PC-3 (cell line): ENCODE results near the gene OR6X1. TPM values are rescaled to one million over a fixed set of nuclear protein-coding genes. Genes with fewer than 3 reads are reported as not detected.

ENCODE experiments used
- ATAC-seq: fragments of 200-7000 bp; cut with Tn5 transposase; 2 replicates; pipeline ENCODE4 v1.9.1; 2020; ENCODE audit warnings: mild to moderate bottlenecking, moderate library complexity
- BruUV-seq: library from RNA; stranded (reverse); fragments of 400-500 nt; replicated peaks from 2 replicates; lab custom pipeline; 2021; lab: Mats Ljungman, UMichigan
- CTCF ChIA-PET: fragments of 300-600 bp; sonication (Branson Sonifier 250); formaldehyde crosslinking; loops from one replicate; lab custom pipeline; 2022; ENCODE audit warnings: antibody characterized with exemption; lab: Charles Lee
- POLR2A ChIA-PET: fragments of 300-600 bp; sonication (Branson Sonifier 250); formaldehyde crosslinking; loops from one replicate; lab custom pipeline; 2022; ENCODE audit warnings: antibody characterized with exemption; ENCODE audit not compliant: unreplicated experiment; lab: Charles Lee
- DNase-seq: peaks from one replicate; pipeline ENCODE4 v3.0.0-alpha.2; 2015
- H2AFZ ChIP-seq: fragments of 300-600 bp; sonication (generic); 2 replicates; pipeline ENCODE4 v1.6.0; 2016; ENCODE audit warnings: antibody characterized with exemption, low read length
- H3F3A ChIP-seq: fragments of 300-600 bp; sonication (generic); one replicate; pipeline ENCODE4 v1.6.0; 2017; ENCODE audit warnings: antibody characterized with exemption, low read length, control low read depth, mild to moderate bottlenecking; ENCODE audit not compliant: unreplicated experiment
- H3K27ac ChIP-seq: fragments of 300-600 bp; sonication (generic); 2 replicates; pipeline ENCODE4 v1.5.1; 2016; ENCODE audit warnings: mild to moderate bottlenecking, low read length
- H3K27me3 ChIP-seq: fragments of 300-600 bp; sonication (generic); 2 replicates; pipeline ENCODE4 v1.6.1; 2016; ENCODE audit warnings: low read length, mixed read lengths
- H3K36me3 ChIP-seq: fragments of 300-600 bp; sonication (generic); 2 replicates; pipeline ENCODE4 v1.6.1; 2016; ENCODE audit warnings: low read depth, mixed run types, low read length, mixed read lengths
- H3K4me1 ChIP-seq: fragments of 300-600 bp; sonication (generic); 2 replicates; pipeline ENCODE4 v1.5.1; 2016; ENCODE audit warnings: low read length; ENCODE audit not compliant: insufficient read depth
- H3K4me2 ChIP-seq: fragments of 300-600 bp; sonication (generic); 2 replicates; pipeline ENCODE4 v1.6.0; 2016; ENCODE audit warnings: low read length
- H3K4me3 ChIP-seq: fragments of 300-600 bp; sonication (generic); 2 replicates; pipeline ENCODE4 v1.5.1; 2016; ENCODE audit warnings: mild to moderate bottlenecking, low read length, mixed read lengths
- H3K79me2 ChIP-seq: fragments of 300-600 bp; sonication (generic); 2 replicates; pipeline ENCODE4 v1.6.1; 2017; ENCODE audit warnings: low read length, mixed read lengths
- H3K9ac ChIP-seq: fragments of 300-600 bp; sonication (generic); 2 replicates; pipeline ENCODE4 v1.6.0; 2016; ENCODE audit warnings: mild to moderate bottlenecking, low read length
- H3K9me2 ChIP-seq: fragments of 300-600 bp; sonication (generic); replicated peaks from 2 replicates; pipeline ENCODE4 v1.6.1; 2016; ENCODE audit warnings: mixed run types, low read length, mixed read lengths
- H3K9me3 ChIP-seq: fragments of 300-600 bp; sonication (generic); 2 replicates; pipeline ENCODE4 v1.6.1; 2016; ENCODE audit warnings: low read length, mixed read lengths
- H4K20me1 ChIP-seq: fragments of 300-600 bp; sonication (generic); 2 replicates; pipeline ENCODE4 v1.6.1; 2016; ENCODE audit warnings: low read length, mixed read lengths
- CTCF ChIP-seq: fragments of 300-600 bp; sonication (generic); conservative IDR thresholded peaks from 2 replicates; pipeline ENCODE4 v1.5.1; 2017; ENCODE audit warnings: antibody characterized with exemption, low read depth, mild to moderate bottlenecking, low read length
- EZH2 ChIP-seq: fragments of 300-600 bp; sonication (generic); IDR thresholded peaks from one replicate; pipeline ENCODE4 v1.6.1; 2017; ENCODE audit warnings: antibody characterized with exemption, mild to moderate bottlenecking, low read length; ENCODE audit not compliant: unreplicated experiment
- EZH2phosphoT487 ChIP-seq: fragments of 300-600 bp; sonication (generic); IDR thresholded peaks from 2 replicates; pipeline ENCODE4 v1.6.1; 2018; ENCODE audit warnings: mild to moderate bottlenecking, antibody characterized with exemption, low read length, borderline replicate concordance
- intact Hi-C: fragments of 100-400 bp; cut with micrococcal nuclease; formaldehyde crosslinking; loops from 2 replicates; pipeline ENCODE4 v1.9.0; 2023
- total RNA-seq: library from RNA; depleted of rRNA; stranded (reverse); fragments of >200 nt; gene quantifications from 2 replicates; pipeline ENCODE4 v1.2.3, GENCODE V29; 2014

OR6X1 gene
- total RNA-seq, 1 experiment from 2014 or later = not detected

- intact Hi-C loops = no loop called here
- no peaks in the 10 kb centered on the region for H3K36me3 ChIP-seq
- H3K27me3 ChIP-seq = peaks cover 79% of the 10 kb centered on the region
- H3K79me2 ChIP-seq = no peaks in the 10 kb centered on the region
- no peak for ATAC-seq
- no peak for DNase-seq
- H3K4me2 ChIP-seq = no peak overlapping the region
- H3F3A ChIP-seq = no peaks in the 10 kb centered on the region
- BruUV-seq = no TSS peak
- TF ChIP-seq CTCF (no peak), EZH2phosphoT487 (no peak), EZH2 (no peak)
- POLR2A ChIA-PET = no interaction called here
- H3K4me1 ChIP-seq = no peaks in the 10 kb centered on the region
- H3K9me3 ChIP-seq = no peaks in the 10 kb centered on the region
- H3K9me2 ChIP-seq = no peaks in the 10 kb centered on the region
- H3K9ac ChIP-seq = no peak overlapping the region
- H4K20me1 ChIP-seq = no peaks in the 10 kb centered on the region
- no peak overlapping the region for H3K4me3 ChIP-seq
- no peak overlapping the region for H2AFZ ChIP-seq
- CTCF ChIA-PET = no interaction called here
- H3K27ac ChIP-seq = no peak overlapping the region
These were observed 29.2 kb upstream of the OR6X1 start for GRCh38 chr11:123783536-123783935.

DNA sequence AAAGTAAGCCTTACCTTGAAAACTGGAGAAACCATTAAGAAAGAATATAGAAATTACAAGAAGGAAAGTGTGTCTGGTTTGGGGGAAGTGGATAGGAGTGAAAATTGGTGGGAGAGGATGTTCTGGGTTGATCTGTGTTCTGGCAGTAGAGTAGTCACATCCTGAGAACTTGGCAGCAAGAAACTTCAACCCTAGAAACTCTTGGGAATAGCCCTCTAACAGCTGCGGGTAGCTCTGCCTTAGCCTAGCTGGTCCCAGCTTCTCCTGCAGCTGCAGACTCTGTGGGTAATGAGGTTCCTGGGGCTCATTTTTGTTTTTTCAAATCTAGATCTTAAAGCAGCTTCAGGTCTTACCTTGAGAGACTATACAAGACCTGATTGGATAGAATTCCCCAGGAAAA, 24.2 kb upstream of the OR6X1 start:
- H3F3A ChIP-seq = no peaks in the 10 kb centered on the region
- ATAC-seq (no peak), DNase-seq (no peak)
- no peaks in the 10 kb centered on the region for H4K20me1 ChIP-seq
- no peak overlapping the region for H3K4me3 ChIP-seq
- H3K9me2 ChIP-seq = no peaks in the 10 kb centered on the region
- H3K4me1 ChIP-seq = no peaks in the 10 kb centered on the region
- no peak overlapping the region for H3K9ac ChIP-seq
- ChIA-PET CTCF (no interaction called here), POLR2A (no interaction called here)
- H3K36me3 ChIP-seq = no peaks in the 10 kb centered on the region
- TF ChIP-seq EZH2phosphoT487 = no peak
- peaks cover 79% of the 10 kb centered on the region for H3K27me3 ChIP-seq
- H2AFZ ChIP-seq = no peak overlapping the region
- intact Hi-C loops = no loop called here
- no peaks in the 10 kb centered on the region for H3K9me3 ChIP-seq
- H3K4me2 ChIP-seq = no peak overlapping the region
- no peak overlapping the region for H3K27ac ChIP-seq
- H3K79me2 ChIP-seq = no peaks in the 10 kb centered on the region
- BruUV-seq = no TSS peak

DNA sequence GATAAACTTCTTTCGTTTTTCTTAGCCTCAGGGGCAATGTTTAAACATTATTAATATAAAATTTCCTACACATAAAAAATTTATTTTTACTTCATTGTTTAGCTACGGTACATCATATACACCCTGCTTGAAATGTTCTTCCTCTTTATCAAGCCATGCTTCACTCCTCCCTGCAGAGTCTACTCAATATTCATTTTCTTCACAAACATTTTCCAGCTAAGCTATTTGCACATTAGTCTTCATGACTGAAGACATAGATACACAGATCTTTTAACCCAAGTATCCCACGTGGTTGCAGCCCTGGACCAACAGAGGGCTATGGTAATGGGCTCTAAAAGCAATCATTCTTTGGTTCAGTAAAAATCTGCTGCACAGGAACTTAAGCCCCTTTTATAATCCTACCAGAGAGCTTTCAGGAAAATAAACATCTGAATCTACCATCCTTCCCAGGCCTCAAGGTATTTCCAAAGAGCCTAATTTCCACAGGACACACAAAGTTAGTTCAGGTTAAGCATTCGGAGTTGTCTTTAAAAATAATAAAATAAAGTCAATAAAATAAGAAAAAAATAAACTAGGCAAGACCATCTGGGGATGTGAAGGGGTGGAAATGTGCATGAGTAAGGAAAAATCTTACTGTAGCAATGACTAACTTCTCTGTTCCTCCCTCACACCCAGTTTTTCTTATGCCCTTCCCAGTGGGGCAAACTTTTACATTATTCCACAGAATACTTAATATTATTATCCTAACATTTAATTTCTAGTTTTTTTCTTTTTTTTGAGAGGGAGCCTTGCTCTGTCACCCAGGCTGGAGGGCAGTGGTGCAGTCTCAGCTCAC, 21.6 kb upstream of the OR6X1 start:
- no peak overlapping the region for H3K9ac ChIP-seq

More for the DNA sequence above, 21.6 kb upstream of the OR6X1 start:
- intact Hi-C loops = no loop called here
- Histone ChIP-seq H3K27ac (no peak overlapping the region), H3K9me3 (no peaks in the 10 kb centered on the region), H2AFZ (no peak overlapping the region), H3K79me2 (no peaks in the 10 kb centered on the region), H4K20me1 (no peaks in the 10 kb centered on the region), H3K9me2 (no peaks in the 10 kb centered on the region), H3F3A (no peaks in the 10 kb centered on the region), H3K4me3 (no peak overlapping the region), H3K4me1 (no peaks in the 10 kb centered on the region), H3K27me3 (peaks cover 59% of the 10 kb centered on the region), H3K4me2 (no peak overlapping the region), H3K36me3 (no peaks in the 10 kb centered on the region)
- no TSS peak for BruUV-seq
- DNase-seq (no peak), ATAC-seq (no peak)
- ChIA-PET CTCF (no interaction called here), POLR2A (interaction anchor here (0.6 kb wide), 1 partner anchor 391 kb away, joined by 3 read pairs; no protein-coding TSS in a partner anchor)
- TF ChIP-seq EZH2 (no peak), CTCF (no peak), EZH2phosphoT487 (no peak)
